ENCODE data around the gene ANKRD10.
"Not testable (repeated sequence)": the region's sequence is repeated elsewhere in the genome, so short reads cannot be mapped to it uniquely, and the experiment has no call there.

Gene ANKRD10

DNA sequence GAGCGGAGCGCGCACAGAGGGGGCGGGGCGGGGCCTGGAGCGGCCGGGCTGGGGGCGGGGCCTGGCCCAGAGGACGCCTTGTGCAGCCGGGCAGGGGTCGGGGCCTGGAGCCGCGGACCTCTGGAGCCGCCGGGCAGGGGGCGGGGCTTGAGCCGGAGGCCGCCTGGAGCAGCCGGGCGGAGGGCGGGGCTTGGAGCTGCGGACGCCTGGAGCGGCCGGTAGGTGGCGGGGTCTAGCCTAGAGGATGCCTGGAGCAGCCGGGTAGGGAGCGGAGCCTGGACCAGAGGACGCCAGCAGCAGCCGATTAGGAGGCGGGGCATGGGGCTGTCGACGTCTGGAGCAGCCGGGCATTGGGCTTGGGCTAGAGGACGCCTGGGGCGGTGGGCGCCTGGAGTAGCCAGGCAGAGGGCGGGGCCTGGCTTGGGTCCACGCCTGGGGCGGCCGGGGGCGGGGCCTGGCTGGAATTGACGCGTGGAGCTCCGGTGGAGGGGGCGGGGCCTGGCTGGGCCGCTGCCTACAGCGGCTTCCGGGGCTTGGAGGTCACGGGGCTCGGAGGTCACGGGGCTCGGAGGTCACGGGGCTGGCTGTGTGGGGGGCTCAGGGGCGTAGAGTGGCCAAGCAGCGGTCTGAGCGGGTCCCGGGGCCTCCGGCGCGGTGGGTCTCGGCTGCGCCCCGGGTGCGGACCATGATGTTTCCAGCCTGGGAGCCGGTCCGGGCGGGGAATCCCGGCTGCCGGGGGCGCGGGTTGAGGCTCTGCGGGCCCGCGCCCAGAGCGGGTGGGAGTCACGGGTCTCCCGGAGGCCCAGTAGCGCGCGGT, at the start of gene ANKRD10:
TSS of gene ANKRD10 (minus strand) at position 13 of the 817 bp plus-strand sequence. CDS start 135 bp downstream, outside the sequence.
- peak; percentile 95 for DNase-seq

GRCh38 chr13:110964229-110965037, 49.6 kb upstream of the ANKRD10 start:
- DNase-seq, result no peak

DNA sequence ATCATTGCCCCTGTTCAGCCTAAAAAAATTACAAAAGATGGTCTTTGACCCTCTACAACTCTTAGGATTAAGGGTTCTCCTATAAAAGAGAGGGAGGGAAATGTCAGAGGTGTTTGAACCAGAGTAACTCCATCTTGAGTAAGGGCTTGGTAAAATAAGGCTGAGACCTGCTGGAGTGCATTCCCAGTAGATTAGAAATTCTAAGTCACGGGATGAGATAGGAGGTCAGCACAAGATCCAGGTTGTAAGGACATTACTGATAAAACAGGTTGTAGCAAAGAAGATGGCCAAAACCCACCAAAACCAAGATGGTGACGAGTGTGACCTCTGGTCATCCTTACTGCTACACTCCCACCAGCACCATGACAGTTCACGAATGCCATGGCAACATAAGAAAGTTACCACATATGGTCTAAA, 48.7 kb upstream of the ANKRD10 start:
- DNase-seq, result no peak

GRCh38 chr13:110961959-110962358, 47.1 kb upstream of the ANKRD10 start:
- DNase-seq, result no peak

GRCh38 chr13:110960204-110960603, 45.3 kb upstream of the ANKRD10 start:
- DNase-seq, result no peak

GRCh38 chr13:110957931-110958330, 43.1 kb upstream of the ANKRD10 start:
- no peak for DNase-seq

DNA sequence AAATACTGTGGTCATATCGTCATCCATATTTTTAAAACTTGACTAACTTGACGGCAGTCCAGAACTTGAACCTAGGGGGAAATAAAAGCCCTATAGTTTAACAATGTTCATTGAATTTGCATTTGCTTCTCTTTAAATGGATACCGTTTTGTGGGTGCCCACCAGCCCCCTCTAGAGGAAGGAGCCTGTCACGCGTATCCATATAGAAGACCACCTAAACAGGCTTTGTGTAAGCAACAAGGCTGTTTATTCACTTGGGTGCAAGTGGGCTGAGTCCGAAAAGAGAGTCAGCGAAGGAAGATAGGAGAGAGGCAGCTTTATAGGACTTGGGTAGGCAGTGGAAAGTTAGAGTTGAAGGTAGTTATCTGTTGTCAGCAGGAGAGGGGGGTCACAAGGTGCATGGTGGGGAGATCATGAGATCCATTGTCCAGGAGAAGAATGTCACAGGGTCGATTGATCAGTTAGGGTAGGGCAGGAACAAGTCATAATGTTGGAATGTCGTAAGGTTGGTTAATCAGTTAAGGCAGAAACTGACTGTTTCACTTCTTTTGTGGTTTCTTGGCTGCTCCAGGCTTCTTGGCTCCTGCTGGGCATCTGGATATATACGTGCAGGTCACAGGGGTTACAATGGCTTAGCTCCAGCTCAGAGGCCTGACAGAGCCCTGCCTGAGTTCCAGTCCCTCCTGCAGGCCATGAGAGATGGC, 42.5 kb upstream of the ANKRD10 start:
- DNase-seq, result no peak

DNA sequence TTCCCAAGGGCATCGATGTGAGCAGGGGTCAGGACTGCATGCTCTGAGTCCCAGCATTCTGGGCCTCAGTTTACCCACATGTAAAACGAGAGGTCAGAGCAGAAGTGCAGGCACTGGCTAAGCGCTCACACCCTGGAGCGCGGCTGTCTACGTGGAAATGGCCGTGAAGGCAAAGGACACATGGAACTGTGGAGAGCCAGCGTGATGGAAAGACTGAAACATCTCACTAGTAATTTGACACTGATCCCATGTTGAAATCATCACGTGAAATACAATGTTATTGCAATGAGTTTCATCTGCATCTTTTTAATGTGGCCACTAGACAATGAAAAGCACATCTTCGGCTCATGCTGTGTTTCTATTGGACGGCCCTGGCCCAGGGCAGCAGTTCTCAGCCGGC, 41.3 kb upstream of the ANKRD10 start:
- DNase-seq, result not testable (repeated sequence)

- not testable (repeated sequence) for DNase-seq
These were observed 40.7 kb upstream of the ANKRD10 start for GRCh38 chr13:110955608-110956007.

DNA sequence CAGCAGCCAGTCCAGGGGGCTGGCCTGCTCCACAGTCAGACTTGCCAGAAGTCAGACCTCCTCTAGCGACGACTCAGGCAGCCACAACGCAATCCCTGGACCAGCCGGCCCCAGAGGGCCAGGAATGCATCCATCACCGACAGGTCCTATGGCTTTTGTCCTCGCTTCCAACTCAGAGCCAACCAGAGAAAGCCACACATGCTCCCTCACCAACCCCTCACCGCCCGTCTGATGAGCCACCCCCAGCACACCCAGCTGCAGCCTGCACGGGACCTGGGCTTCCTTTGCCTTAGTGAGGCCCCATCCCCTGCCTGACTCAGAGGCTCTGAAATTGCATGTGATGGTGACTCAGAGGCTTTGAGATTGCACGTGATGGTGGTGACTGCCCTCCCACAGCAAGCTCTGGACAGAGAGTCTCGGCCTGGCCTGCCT, 40.2 kb upstream of the ANKRD10 start:
- not testable (repeated sequence) for DNase-seq

DNA sequence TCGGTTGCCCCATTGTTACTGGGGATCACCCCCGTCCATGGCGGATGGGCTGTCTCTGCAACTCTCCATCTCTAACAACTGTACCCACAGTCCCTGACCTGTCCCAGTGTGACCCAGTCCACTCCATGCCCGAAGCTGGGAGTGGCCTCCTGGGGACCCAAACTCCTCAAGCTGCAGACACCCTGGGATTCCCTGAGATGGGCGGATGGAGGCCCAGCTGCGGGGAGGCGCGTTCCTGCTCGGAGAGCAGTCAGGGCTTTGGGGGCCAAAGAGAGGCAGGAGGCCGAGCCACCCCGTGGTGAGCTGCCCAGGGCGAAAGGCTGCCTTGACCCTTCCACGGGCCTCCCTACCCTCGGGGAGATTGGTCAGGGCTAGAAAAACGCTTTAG, 39.7 kb upstream of the ANKRD10 start:
- DNase-seq, result not testable (repeated sequence)

DNA sequence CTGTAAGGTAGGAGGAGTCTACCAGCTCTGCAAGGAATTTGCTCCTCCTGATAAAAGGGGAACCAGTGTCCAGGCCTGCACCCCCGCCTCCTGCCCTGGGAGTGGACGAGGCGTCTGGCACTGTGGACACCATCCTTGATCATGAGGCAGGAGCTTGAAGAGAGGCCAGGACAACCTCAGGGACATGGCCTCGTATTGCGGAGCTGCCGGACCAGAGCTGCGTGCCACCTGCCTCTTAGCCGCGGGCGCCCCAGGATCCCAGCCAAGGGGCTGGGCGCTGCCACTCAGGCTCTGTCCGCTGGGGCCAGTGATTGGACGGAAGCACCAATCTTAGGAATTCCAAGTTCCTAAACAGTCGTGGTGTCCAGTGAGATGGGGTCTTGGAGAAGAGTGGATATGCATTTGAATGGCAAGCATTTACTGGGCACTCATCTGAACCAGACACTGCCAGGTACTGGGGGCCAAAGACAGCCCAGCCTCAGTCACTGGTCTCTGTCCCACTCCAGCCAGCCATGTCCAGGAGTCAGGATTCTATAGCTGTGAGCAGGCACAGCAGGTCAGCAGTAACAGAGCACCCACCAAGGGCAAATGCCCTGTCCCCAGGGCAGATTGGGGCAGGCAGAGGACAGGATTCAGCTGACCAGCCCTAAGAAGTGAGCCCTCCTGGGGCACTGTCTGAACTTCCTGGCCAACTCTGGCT, 39.1 kb upstream of the ANKRD10 start:
- no peak for DNase-seq

- no peak for DNase-seq
These were observed 38.5 kb upstream of the ANKRD10 start for GRCh38 chr13:110953416-110953815.

- not testable (repeated sequence) for DNase-seq
These were observed 37.3 kb upstream of the ANKRD10 start for GRCh38 chr13:110952135-110952534.

DNA sequence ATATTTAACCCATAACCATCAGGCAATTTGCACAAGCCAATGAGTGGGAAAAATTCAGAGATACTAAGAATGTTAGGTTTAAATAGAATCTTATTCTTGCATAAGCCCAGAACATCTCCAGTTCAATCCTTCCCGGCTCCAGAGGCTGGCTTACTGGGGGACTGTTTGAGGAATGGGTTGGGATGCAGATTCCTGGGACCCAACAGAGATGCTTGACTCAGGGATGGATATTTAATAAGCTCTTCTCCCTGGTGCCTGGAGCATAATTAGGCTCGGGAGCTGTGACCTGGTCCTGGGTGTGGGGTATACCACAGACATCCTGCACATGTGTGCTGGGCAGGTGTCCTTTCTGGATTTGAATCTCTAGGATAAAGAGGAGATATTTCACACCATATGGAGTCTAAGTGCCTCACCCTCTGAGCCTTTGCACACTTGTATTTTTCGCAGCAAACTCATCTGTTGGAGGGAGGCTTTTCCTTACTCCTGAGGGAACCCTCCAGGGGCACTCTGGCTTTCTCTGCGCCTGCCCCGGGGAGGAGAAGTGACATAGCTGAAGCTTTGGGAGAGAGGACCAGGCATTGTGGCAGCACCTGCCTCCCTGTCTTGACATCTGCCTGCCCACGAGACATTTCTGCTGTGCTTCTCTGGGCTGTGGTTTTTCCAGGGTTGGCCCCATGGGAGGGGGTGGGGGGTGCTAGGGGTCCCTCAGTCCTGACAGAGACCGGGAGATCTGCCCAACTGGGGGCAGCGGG, 36.1 kb upstream of the ANKRD10 start:
- no peak for DNase-seq

DNA sequence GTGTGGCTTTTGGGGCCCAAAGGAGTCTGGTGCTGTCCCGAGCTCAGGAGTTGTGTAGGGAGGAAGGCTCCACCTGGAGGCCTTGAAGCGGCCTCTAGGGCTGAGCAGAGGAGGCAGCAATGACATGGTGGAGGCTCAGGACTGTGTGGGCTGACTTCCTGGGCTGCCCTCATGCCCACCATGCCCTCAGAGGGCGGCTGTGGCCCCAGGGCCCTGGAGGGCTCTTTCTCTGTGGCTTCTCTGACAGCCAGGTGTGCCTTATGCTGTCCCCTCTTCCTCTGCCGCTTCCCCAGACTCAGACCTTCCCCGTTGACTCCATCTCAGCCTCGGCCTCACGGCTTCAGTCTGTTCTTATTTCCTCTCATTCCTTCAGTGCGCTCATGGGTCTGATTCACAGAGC, 35.5 kb upstream of the ANKRD10 start:
- DNase-seq, result no peak

DNA sequence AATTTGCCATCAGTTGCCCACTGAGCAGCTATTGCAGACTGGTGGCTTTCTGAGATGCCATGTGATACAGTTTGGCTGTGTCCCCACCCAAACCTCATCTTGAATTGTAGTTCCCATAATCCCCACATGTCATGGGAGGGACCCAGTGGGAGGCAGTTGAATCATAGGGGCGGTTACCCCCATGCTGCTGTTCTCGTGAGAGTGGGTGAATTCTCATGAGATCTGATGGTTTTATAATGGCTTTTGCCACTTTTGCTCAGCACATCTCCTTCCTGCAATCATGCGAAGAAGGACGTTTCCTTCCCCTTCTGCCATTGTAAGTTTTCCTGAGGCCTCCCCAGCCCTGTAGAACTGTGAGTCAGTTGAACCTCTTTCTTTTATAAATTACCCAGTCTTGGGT, 34.8 kb upstream of the ANKRD10 start:
- DNase-seq, result no peak

DNA sequence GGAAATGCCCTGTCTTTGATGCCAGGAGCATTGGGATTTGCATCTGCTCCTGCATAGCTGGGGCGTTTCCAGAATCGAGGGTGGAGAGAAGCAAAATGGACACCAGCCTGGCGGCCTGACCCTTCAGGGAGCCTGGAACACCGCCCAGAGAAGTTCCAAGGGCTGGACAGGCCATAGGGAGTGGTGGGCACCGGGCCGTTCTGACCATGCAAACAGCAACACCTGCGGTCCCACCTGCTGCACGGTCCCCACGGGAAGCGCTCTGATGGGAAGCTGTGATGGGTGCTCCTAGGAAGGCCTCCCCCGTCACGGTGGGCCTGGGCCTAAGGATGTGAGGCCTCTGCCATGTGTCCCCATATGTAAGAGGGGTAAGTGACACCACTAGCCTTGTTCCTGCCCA, 34.2 kb upstream of the ANKRD10 start:
- no peak for DNase-seq

DNA sequence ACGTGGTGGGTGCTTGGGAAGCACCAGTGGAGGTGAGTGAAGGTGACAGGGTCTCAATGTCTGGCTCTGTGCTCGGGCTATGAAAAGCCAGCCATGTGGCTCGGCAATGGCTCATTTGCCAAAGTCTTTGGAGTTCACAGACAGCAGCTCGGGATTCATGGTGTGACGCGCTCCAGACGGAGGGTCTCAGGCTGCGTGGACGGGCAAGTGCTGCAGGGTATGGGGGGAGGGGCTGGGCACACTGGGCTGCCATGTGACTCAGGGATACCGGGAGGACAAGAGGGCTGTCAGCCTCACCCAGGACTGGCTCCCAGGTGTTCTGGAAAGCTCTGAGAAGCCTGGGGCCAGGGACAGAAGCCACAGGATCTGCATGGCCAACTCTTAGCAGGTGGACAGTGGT, 32.5 kb upstream of the ANKRD10 start:
- not testable (repeated sequence) for DNase-seq

DNA sequence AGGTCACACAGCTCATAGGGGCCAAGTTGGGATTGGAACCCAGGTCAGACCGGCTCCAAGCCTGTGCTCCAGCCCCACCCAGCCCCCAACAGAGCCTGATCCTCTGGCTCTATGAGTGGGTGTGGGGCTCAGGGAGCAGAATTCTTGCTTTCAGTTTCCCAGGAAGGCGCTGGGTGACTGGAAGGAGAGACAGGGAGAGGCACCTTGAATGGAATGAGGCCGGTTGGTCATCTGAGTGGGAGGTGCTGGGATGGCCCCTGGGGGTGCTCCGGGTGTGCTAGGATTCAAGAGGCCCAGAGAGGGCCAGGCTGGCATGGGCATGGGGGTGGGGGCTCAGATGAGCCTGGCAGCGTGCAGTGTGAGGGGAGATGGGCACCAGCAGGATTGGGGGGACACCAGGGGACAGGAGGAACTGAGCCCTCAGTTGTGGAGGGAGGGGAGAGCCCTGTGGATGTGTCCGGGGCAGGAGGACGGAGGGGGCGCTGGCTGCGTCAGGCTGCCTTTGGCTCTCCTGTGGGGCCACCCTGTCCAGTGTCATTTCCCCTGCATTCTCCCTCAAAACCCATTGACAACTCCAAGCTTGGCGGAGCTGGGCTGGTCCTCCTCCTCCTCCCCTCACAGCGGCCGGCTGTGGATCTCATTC, 31.2 kb upstream of the ANKRD10 start:
- no peak for DNase-seq

Data from CD4-positive, alpha-beta T cell treated with Interleukin-6 for 4 hours (primary cell).